Amniotic stem cell (primary cell): Measurements from ENCODE around the gene SMO.
A peak's percentile ranks its signal among the peaks of the same experiment; 100 is the strongest.
"Not testable (repeated sequence)": the region's sequence is repeated elsewhere in the genome, so short reads cannot be mapped to it uniquely, and the experiment has no call there.

Experiments
- DNase-seq: peaks from one replicate; lab custom pipeline; 2025; lab: John Stamatoyannopoulos, UW

SMO gene

GRCh38 chr7:129209067-129209926 is 20.9 kb downstream of the SMO start:
- no peak for DNase-seq

DNA sequence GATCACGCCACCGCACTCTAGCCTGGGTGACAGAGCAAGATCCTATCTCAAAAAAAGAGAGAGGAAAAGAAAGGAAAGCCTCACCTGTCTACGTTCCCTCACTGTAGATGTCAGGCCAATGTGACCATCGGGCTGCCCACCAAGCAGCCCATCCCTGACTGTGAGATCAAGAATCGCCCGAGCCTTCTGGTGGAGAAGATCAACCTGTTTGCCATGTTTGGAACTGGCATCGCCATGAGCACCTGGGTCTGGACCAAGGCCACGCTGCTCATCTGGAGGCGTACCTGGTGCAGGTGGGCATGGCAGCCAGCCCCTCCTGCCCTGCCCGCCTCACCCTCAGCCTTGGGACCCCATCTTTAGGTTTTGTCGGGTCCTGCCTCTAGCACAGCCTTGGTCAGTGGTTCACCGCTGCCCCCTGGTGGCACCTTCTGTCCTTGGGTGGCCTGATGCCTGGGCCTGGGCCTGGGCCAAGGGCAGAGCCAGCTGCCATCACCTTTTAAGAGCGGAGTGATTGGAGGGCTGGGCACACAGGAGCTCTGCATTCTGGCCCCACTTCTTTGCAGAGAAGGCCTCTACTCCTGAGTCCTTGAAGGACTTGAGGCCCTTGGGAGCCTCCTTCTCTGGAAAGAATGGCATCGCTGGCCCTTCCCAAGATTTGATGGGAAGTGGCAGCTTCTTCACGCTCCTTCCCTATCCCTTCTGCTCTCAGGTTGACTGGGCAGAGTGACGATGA is 22.0 kb downstream of the SMO start:
- no peak for DNase-seq

- no peak for DNase-seq
Measured at GRCh38 chr7:129210989-129211312, 22.5 kb downstream of the SMO start.

- DNase-seq = no peak
Measured at GRCh38 chr7:129212126-129212525, 23.7 kb downstream of the SMO start.

DNA sequence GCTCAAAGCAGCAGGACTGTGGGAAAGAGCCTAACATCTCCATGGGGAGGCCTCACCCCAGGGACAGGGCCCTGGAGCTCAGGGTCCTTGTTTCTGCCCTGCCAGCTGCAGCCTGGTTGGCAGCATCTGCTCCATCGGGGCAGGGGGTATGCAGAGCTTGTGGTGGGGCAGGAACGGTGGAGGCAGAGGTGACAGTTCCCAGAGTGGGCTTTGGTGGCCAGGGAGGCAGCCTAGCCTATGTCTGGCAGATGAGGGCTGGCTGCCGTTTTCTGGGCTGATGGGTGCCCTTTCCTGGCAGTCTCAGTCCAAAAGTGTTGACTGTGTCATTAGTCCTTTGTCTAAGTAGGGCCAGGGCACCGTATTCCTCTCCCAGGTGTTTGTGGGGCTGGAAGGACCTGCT is 24.2 kb downstream of the SMO start:
- no peak for DNase-seq

- DNase-seq = no peak
Measured at GRCh38 chr7:129213828-129214227, 25.4 kb downstream of the SMO start.

GRCh38 chr7:129215691-129216090 is 27.3 kb downstream of the SMO start:
- DNase-seq = not testable (repeated sequence)

GRCh38 chr7:129216101-129216715 is 27.8 kb downstream of the SMO start:
- not testable (repeated sequence) for DNase-seq

- not testable (repeated sequence) for DNase-seq
Measured at GRCh38 chr7:129216821-129217416, 28.5 kb downstream of the SMO start.

DNA sequence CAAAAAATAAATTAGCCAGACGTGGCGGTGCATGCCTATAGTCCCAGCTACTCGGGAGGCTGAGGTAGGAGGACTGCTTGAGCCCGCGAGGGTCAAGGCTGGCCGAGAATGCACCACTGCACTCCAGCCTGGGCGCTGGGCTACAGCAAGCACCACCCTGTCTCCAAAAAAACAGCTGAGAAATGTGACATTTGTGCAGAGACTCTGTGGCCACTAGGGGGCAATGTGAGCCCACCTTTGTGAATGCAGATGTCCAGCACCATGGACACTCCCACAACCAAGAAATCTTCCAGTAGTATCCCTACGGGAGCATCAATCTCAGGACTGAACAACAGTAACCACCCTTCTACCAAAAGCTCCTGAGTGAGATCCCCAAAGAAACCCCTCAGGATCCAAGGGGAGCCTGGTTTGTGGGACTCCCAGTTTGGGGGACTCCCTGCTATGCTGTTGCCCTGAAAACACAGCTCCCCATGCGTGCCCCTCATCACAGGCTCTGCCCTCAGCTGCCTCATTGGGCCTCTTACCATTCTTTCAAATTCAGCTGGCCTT is 30.2 kb downstream of the SMO start:
- DNase-seq = peak; percentile 47

- not testable (repeated sequence) for DNase-seq
Measured at GRCh38 chr7:129219166-129219565, 30.7 kb downstream of the SMO start.

DNA sequence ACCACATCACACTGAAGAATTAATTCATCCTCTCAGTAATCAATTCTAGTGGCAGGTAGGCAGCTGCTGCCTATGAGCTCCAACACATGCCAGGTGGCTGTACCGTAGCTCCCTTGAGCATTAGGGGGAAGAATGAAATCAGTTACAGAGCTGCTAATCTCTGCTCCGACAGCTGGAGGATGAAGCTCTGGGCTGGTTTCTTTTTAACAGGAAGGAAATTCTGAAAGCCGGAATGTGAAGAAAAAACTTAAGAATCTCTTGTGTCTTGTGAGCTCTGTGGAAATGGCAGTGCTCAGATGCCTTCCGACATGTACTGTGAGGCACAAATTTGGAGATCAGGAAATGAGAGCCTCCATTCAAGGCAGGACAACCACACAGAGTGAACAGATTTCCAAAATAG is 33.6 kb downstream of the SMO start:
- DNase-seq = no peak

GRCh38 chr7:129224251-129225205 is 36.1 kb downstream of the SMO start, which contains the start of gene AHCYL2:
TSS of gene AHCYL2 (plus strand) at chr7:129225030.
- DNase-seq = peak; percentile 96

DNA sequence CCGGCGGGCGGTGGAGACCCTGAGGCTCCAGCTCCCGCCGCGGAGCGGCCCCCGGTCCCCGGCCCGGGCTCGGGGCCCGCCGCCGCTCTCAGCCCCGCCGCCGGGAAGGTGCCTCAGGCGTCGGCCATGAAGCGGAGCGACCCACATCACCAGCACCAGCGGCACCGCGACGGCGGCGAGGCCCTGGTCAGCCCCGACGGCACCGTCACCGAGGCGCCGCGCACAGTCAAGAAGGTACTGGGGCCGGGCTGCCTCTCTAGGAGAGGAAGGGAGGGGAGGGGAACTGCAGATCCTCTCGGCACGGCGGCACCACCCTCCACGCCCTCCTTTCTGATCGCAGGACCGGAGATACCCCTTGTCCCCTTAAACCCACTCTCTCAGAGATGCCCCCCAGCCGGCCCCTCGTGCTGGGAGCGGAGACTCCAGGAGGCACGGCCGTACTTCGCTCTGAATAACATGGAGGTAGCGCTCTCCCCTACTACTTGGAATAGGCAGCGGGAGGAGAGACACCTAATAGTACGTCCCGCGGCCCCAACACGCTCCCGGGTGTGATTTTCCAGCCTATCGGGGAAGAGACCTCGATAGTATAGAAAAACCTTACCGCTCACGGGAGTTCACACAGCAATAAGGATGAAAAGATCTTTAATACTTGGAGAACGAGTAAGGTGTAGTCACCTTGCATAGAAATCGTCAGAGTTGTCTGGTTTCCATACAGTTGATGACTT is 36.9 kb downstream of the SMO start:
- peak; percentile 11 for DNase-seq

DNA sequence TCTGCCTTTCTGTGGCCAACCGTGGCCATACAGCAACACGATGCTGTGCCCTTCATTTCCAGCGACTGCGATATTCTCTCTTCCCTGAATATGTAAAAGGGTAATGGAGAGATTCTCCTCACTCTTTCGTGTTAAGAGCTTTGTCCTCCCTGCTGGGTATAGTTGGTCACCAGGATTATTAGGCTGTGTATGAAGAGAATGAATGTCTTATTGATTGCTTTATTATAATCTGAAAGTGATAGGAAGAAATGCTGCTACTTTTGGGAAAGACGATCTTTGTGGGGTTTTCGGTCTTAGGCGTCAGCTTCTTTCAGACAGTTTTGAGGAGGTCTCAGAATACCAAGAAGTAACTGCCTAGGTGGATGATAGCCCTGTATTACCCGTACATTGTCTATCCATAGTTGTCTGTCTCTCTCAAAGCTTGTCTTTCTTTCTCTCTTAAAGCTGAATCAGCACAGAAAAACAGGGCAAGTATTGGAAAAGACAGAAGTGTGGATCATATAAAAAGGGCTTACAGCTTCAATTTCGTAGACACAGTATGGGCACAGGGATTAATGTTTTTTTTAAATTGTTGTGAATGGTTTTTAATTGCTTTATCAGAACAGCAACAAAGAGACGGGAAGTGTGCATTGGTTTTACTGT is 37.6 kb downstream of the SMO start:
- DNase-seq = no peak

- DNase-seq = no peak
Measured at GRCh38 chr7:129227646-129228578, 39.5 kb downstream of the SMO start.

DNA sequence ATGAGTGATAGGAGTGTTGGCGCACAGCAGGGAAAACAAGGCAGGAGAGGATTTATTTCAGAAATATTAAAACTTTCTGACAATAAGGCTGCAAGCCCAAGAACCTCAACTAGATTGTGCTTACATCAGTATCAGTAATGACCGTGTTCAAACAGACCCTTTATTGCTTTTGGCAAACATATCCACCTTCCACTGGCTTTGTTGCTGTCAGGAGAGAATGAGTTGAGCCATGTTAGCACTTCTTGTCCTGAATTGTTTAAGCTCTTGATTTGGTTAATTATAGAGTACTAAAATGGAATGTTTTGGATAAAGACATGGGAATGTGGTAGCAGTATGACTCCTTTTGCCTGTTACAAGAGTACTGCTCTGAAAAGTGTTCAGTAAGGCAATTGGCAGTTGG is 40.2 kb downstream of the SMO start:
- no peak for DNase-seq

GRCh38 chr7:129231666-129232065 is 43.2 kb downstream of the SMO start:
- no peak for DNase-seq

DNA sequence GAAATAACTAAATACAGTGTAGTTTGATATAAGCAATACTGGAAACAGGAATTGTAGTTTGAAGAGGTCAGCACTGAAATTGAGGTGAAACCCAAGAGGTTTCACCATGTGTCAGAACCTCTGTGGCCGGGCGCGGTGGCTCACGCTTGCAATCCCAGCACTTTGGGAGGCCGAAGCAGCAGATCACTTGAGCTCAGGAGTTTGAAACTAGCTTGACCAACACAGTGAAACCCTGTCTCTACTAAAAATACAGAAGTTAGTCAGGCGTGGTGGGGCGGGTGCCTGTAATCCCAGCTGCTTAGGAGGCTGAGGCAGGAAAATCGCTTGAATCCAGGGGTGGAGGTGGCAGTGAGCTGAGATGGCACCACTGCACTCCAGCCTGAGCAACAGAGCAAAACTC is 50.1 kb downstream of the SMO start:
- no peak for DNase-seq
